HepG2 (cell line): ENCODE measurements around the gene NPB. TPM values are rescaled to one million over a fixed set of nuclear protein-coding genes. Genes with fewer than 3 reads are reported as not detected.

Source experiments
- ADNP ChIP-seq: sonication (generic); formaldehyde crosslinking; IDR thresholded peaks from 2 replicates; pipeline ENCODE4 v1.4.0; 2020; ENCODE audit warnings: missing genetic modification reagents
- CENPX ChIP-seq: sonication (generic); formaldehyde crosslinking; IDR thresholded peaks from 2 replicates; pipeline ENCODE4 v1.9.0; 2021; ENCODE audit warnings: mild to moderate bottlenecking, missing genetic modification reagents, moderate library complexity
- CREB1 ChIP-seq, 2 experiments: fragments of 450-650 bp in 1 of 2; IDR thresholded peaks; 2 replicates each; pipeline ENCODE4 v1.6.1; 2016 to 2017; ENCODE audit warnings: control low read depth in 1 of 2, mild to moderate bottlenecking in 1 of 2, missing compliant biosample characterization in 1 of 2, missing genetic modification characterization in 1 of 2
- CREBL2 ChIP-seq: sonication (generic); formaldehyde crosslinking; IDR thresholded peaks from 2 replicates; pipeline ENCODE4 v1.8.1; 2023; ENCODE audit warnings: missing genetic modification reagents, mild to moderate bottlenecking, borderline replicate concordance
- GABPB1 ChIP-seq: IDR thresholded peaks from 2 replicates; pipeline ENCODE4 v1.6.1; 2016; ENCODE audit warnings: mild to moderate bottlenecking, missing genetic modification reagents, moderate library complexity, missing compliant biosample characterization
- GATAD2A ChIP-seq: IDR thresholded peaks from 2 replicates; pipeline ENCODE4 v1.6.1; 2016
- HNRNPL ChIP-seq: fragments of 200-400 bp; formaldehyde crosslinking; IDR thresholded peaks from 2 replicates; pipeline ENCODE4 v1.6.1; 2017; ENCODE audit warnings: mild to moderate bottlenecking, low read depth, low read length
- KAT7 ChIP-seq: IDR thresholded peaks from 2 replicates; pipeline ENCODE4 v1.6.1; 2018; ENCODE audit warnings: borderline replicate concordance, missing compliant biosample characterization
- NFE2L2 ChIP-seq: fragments of 150-350 bp; IDR thresholded peaks from 2 replicates; pipeline ENCODE4 v1.6.1; 2014; ENCODE audit warnings: low read length
- NFKBIZ ChIP-seq: IDR thresholded peaks from 2 replicates; pipeline ENCODE4 v1.6.1; 2018; ENCODE audit warnings: missing genetic modification reagents, missing compliant biosample characterization
- NR2F6 ChIP-seq, 2 experiments: IDR thresholded peaks; 2 replicates each; pipeline ENCODE4 v1.6.1; 2016; ENCODE audit warnings: antibody characterized with exemption in 1 of 2, mild to moderate bottlenecking in 1 of 2
- RAD51 ChIP-seq: fragments of 450-650 bp; IDR thresholded peaks from 2 replicates; pipeline ENCODE4 v1.6.1; 2016; ENCODE audit warnings: borderline replicate concordance
- SAP130 ChIP-seq: IDR thresholded peaks from 2 replicates; pipeline ENCODE4 v1.6.1; 2016; ENCODE audit warnings: low read depth
- SIX1 ChIP-seq: sonication (generic); formaldehyde crosslinking; IDR thresholded peaks from 2 replicates; pipeline ENCODE4 v1.4.0; 2020; ENCODE audit warnings: missing genetic modification reagents, borderline replicate concordance
- ZNF232 ChIP-seq: sonication (generic); formaldehyde crosslinking; IDR thresholded peaks from 2 replicates; pipeline ENCODE4 v1.4.0; 2020; ENCODE audit warnings: missing genetic modification reagents, borderline replicate concordance
- ZNF430 ChIP-seq: sonication (generic); formaldehyde crosslinking; IDR thresholded peaks from 2 replicates; pipeline ENCODE4 v1.9.0; 2021; ENCODE audit warnings: mild to moderate bottlenecking, missing genetic modification reagents
- ZNF441 ChIP-seq: sonication (generic); formaldehyde crosslinking; IDR thresholded peaks from 2 replicates; pipeline ENCODE4 v1.7.0; 2021; ENCODE audit warnings: missing genetic modification reagents, borderline replicate concordance
- ZNF790 ChIP-seq: sonication (generic); formaldehyde crosslinking; IDR thresholded peaks from 2 replicates; pipeline ENCODE4 v1.8.0; 2022; ENCODE audit warnings: missing genetic modification reagents, mild to moderate bottlenecking, borderline replicate concordance
- ZNF816 ChIP-seq: sonication (generic); formaldehyde crosslinking; IDR thresholded peaks from 2 replicates; pipeline ENCODE4 v1.8.0; 2022; ENCODE audit warnings: missing genetic modification reagents, mild to moderate bottlenecking, borderline replicate concordance
- polyA plus RNA-seq, 8 experiments: library from polyadenylated mRNA; depleted of rRNA in 3 of 8; stranded (reverse) in 7 of 8; unstranded in 1 of 8; fragments of >200 nt; fragmentation: Illumina TruSeq in 4 of 8; extraction: Trizol in 4 of 8; gene quantifications; 2 replicates each; pipeline versions ENCODE4 v1.2.1 to v1.2.3, GENCODE V29; 2011 to 2016; ENCODE audit warnings: low read depth in 4 of 8, missing spikeins in 1 of 8, mixed read lengths in 1 of 8; ENCODE audit not compliant: insufficient read depth in 1 of 8
- total RNA-seq, 5 experiments: library from RNA; depleted of rRNA; stranded (reverse); fragments of >200 nt; fragmentation: Illumina TruSeq; extraction: Trizol; gene quantifications; 2 replicates each; pipeline ENCODE4 v1.2.3, GENCODE V29; 2016; ENCODE audit warnings: low read depth in 1 of 5
- TF ChIP-seq, protein P1 (sequence below): sonication (generic); formaldehyde crosslinking; conservative IDR thresholded peaks from 2 replicates; pipeline ENCODE4 v1.8.0; 2022; ENCODE audit warnings: mild to moderate bottlenecking, moderate library complexity, missing genetic modification reagents
- TF ChIP-seq, protein P2 (sequence below): fragments of 450-650 bp; IDR thresholded peaks from 2 replicates; pipeline ENCODE4 v1.6.1; 2017; ENCODE audit warnings: mild to moderate bottlenecking

NPB gene
- total and polyA plus RNA-seq, 2 of the 13 experiments (the other 11 are each of a cell fraction or from before 2014, with no cell fraction given), result 0.11 to 0.93 TPM

GRCh38 chr17:81916234-81917001 lies 14.4 kb downstream of the NPB start (continued):
- TF ChIP-seq, protein P1, sequence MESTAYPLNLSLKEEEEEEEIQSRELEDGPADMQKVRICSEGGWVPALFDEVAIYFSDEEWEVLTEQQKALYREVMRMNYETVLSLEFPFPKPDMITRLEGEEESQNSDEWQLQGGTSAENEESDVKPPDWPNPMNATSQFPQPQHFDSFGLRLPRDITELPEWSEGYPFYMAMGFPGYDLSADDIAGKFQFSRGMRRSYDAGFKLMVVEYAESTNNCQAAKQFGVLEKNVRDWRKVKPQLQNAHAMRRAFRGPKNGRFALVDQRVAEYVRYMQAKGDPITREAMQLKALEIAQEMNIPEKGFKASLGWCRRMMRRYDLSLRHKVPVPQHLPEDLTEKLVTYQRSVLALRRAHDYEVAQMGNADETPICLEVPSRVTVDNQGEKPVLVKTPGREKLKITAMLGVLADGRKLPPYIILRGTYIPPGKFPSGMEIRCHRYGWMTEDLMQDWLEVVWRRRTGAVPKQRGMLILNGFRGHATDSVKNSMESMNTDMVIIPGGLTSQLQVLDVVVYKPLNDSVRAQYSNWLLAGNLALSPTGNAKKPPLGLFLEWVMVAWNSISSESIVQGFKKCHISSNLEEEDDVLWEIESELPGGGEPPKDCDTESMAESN, result no peak
- TF ChIP-seq RAD51, result peak; percentile 38; the same call in 1 of the 2 replicates
- TF ChIP-seq NR2F6 (IDR thresholded peaks at IDR 0.05), result no peak
- 0 out of 2 replicates have a peak, but pooled peaks have one; percentile 26 for TF ChIP-seq NR2F6 (CRISPR knock-in tag; IDR thresholded peaks at IDR 0.05)
- no peak for TF ChIP-seq CENPX (CRISPR knock-in tag)
- 0 out of 2 replicates have a peak, but pooled peaks have one; percentile 8 for TF ChIP-seq GATAD2A (CRISPR knock-in tag)
- no peak for TF ChIP-seq ADNP (CRISPR knock-in tag)
- peak; percentile 72 for TF ChIP-seq SAP130 (CRISPR knock-in tag)
- peak; percentile 85; the same call in 1 of the 2 replicates for TF ChIP-seq KAT7 (CRISPR knock-in tag)
- no peak for TF ChIP-seq CREB1 (IDR thresholded peaks at IDR 0.05)
- TF ChIP-seq CREB1 (CRISPR knock-in tag; IDR thresholded peaks at IDR 0.05), result no peak
- TF ChIP-seq CREBL2, result no peak
- no peak for TF ChIP-seq GABPB1 (CRISPR knock-in tag)
- no peak for TF ChIP-seq SIX1 (CRISPR knock-in tag)
- TF ChIP-seq NFE2L2, result no peak
- TF ChIP-seq, protein P2, sequence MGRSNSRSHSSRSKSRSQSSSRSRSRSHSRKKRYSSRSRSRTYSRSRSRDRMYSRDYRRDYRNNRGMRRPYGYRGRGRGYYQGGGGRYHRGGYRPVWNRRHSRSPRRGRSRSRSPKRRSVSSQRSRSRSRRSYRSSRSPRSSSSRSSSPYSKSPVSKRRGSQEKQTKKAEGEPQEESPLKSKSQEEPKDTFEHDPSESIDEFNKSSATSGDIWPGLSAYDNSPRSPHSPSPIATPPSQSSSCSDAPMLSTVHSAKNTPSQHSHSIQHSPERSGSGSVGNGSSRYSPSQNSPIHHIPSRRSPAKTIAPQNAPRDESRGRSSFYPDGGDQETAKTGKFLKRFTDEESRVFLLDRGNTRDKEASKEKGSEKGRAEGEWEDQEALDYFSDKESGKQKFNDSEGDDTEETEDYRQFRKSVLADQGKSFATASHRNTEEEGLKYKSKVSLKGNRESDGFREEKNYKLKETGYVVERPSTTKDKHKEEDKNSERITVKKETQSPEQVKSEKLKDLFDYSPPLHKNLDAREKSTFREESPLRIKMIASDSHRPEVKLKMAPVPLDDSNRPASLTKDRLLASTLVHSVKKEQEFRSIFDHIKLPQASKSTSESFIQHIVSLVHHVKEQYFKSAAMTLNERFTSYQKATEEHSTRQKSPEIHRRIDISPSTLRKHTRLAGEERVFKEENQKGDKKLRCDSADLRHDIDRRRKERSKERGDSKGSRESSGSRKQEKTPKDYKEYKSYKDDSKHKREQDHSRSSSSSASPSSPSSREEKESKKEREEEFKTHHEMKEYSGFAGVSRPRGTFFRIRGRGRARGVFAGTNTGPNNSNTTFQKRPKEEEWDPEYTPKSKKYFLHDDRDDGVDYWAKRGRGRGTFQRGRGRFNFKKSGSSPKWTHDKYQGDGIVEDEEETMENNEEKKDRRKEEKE, result no peak
- TF ChIP-seq NFKBIZ (CRISPR knock-in tag), result no peak
- no peak for TF ChIP-seq HNRNPL
- TF ChIP-seq ZNF232 (CRISPR knock-in tag), result no peak
- TF ChIP-seq ZNF816, result no peak
- no peak for TF ChIP-seq ZNF430
- TF ChIP-seq ZNF790, result no peak
- peak; percentile 93 for TF ChIP-seq ZNF441 (CRISPR knock-in tag)
